K562 (cell line): ENCODE measurements around the gene UBR3. TPM values are rescaled to one million over a fixed set of nuclear protein-coding genes. Genes with fewer than 3 reads are reported as not detected.
A peak's percentile ranks its signal among the peaks of the same experiment; 100 is the strongest.

Experiments used
- ATF1 ChIP-seq, 2 experiments: fragments of 450-650 bp in 1 of 2; IDR thresholded peaks; 2 replicates each; pipeline ENCODE4 v1.6.1; 2016; ENCODE audit warnings: missing compliant biosample characterization in 1 of 2, missing genetic modification characterization in 1 of 2
- CREB1 ChIP-seq, 2 experiments: sonication (generic) in 1 of 2; formaldehyde crosslinking in 1 of 2; IDR thresholded peaks; 2 replicates each; pipeline versions ENCODE4 v1.6.1 to v1.8.0; 2012 to 2022; ENCODE audit warnings: inconsistent platforms in 1 of 2, mild to moderate bottlenecking in 1 of 2, missing genetic modification reagents in 1 of 2, moderate library complexity in 1 of 2
- HEY1 ChIP-seq: fragments of 250-450 bp; sonication (Bioruptor Pico); IDR thresholded peaks from 2 replicates; pipeline ENCODE4 v1.5.0; 2020; ENCODE audit warnings: mild to moderate bottlenecking, moderate library complexity, borderline replicate concordance
- PHF21A ChIP-seq: fragments of 450-650 bp; IDR thresholded peaks from 2 replicates; pipeline ENCODE4 v1.6.1; 2017; ENCODE audit warnings: low read depth, borderline replicate concordance
- POLR3G ChIP-seq: IDR thresholded peaks from 2 replicates; pipeline ENCODE4 v1.6.1; 2011; ENCODE audit not compliant: insufficient read length, insufficient replicate concordance; ENCODE audit errors: extremely low read depth
- TAL1 ChIP-seq: fragments of 450-650 bp; IDR thresholded peaks from 2 replicates; pipeline ENCODE4 v1.6.1; 2016; ENCODE audit warnings: mild to moderate bottlenecking
- ZNF592 ChIP-seq: fragments of 450-650 bp; IDR thresholded peaks from 2 replicates; pipeline ENCODE4 v1.6.1; 2017; ENCODE audit warnings: antibody characterized with exemption, mild to moderate bottlenecking
- polyA plus RNA-seq, 8 experiments: library from polyadenylated mRNA; depleted of rRNA in 4 of 8; stranded (reverse) in 5 of 8; unstranded in 3 of 8; fragments of >200 nt; fragmentation: Nextera tagmentation in 2 of 8; fragmentation: Illumina TruSeq in 1 of 8; extraction: Ambion mirVana in 2 of 8; extraction: Trizol in 1 of 8; gene quantifications; 2 replicates each; pipeline versions ENCODE4 v1.2.1 to v1.2.3, GENCODE V29; 2011 to 2014; ENCODE audit warnings: inconsistent platforms in 1 of 8, missing spikeins in 1 of 8
- total RNA-seq, 7 experiments: library from RNA; depleted of rRNA in 6 of 7; stranded (reverse); fragments of >200 nt in 6 of 7; fragmentation: Illumina TruSeq in 2 of 7; extraction: Trizol in 2 of 7; gene quantifications; 2 replicates each; pipeline versions ENCODE4 v1.2.1 to v1.2.3, GENCODE V29; 2011 to 2021; ENCODE audit warnings: low replicate concordance in 1 of 7
- TF ChIP-seq, protein P1 (sequence below), 2 experiments: fragments of 450-650 bp; formaldehyde crosslinking in 1 of 2; IDR thresholded peaks; 2 replicates each; pipeline versions ENCODE4 v1.4.0 to v1.6.1; 2014 to 2020; ENCODE audit warnings: mild to moderate bottlenecking in 2 of 2, borderline replicate concordance in 1 of 2, low read depth in 1 of 2
- TF ChIP-seq, protein P2 (sequence below): fragments of 250-450 bp; sonication (Bioruptor Pico); IDR thresholded peaks from 2 replicates; pipeline ENCODE4 v1.4.0; 2020; ENCODE audit warnings: mild to moderate bottlenecking, moderate library complexity

UBR3 gene
- total and polyA plus RNA-seq, 9 of the 15 experiments (the other 6 are each of a cell fraction or from before 2014, with no cell fraction given), result 14.4 to 63.5 (median 40.4) TPM

DNA sequence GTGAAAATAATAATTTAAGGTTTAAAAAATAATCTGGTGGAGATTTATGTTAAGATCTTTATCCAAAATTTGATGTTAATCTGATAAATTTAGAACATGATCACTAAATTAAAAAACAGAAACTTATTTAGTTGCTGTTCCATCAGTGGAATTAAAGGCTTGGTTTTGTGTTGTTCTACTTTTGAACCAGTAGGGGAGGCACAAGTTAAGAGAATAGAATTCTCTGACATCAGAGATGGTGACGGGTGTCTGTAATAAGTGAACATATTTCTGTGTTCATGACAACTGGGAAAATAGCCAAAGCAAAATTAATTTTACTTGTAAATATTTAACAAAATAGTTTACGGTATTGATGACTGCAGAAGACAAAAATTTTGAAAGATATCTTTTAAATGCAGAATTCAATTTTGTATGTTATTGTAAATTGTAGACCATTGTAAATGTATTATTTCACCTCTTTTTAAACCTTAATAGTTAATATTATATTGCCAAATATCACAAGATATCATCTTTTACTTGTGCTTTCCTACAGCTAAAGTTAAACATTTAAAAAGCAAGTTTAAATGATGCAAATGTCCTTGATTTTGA is 106.0 kb downstream of the UBR3 start (continued):
- TF ChIP-seq, protein P1, sequence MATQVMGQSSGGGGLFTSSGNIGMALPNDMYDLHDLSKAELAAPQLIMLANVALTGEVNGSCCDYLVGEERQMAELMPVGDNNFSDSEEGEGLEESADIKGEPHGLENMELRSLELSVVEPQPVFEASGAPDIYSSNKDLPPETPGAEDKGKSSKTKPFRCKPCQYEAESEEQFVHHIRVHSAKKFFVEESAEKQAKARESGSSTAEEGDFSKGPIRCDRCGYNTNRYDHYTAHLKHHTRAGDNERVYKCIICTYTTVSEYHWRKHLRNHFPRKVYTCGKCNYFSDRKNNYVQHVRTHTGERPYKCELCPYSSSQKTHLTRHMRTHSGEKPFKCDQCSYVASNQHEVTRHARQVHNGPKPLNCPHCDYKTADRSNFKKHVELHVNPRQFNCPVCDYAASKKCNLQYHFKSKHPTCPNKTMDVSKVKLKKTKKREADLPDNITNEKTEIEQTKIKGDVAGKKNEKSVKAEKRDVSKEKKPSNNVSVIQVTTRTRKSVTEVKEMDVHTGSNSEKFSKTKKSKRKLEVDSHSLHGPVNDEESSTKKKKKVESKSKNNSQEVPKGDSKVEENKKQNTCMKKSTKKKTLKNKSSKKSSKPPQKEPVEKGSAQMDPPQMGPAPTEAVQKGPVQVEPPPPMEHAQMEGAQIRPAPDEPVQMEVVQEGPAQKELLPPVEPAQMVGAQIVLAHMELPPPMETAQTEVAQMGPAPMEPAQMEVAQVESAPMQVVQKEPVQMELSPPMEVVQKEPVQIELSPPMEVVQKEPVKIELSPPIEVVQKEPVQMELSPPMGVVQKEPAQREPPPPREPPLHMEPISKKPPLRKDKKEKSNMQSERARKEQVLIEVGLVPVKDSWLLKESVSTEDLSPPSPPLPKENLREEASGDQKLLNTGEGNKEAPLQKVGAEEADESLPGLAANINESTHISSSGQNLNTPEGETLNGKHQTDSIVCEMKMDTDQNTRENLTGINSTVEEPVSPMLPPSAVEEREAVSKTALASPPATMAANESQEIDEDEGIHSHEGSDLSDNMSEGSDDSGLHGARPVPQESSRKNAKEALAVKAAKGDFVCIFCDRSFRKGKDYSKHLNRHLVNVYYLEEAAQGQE (IDR thresholded peaks at IDR 0.05; ENCODE audit: borderline replicate concordance), result peak; percentile 72; the same call in 1 of the 2 replicates
- TF ChIP-seq, protein P1 (CRISPR knock-in tag; IDR thresholded peaks at IDR 0.05; ENCODE audit: low read depth), result no peak
- peak; percentile 57; the same call in 1 of the 2 replicates for TF ChIP-seq CREB1 (IDR thresholded peaks at IDR 0.05)
- TF ChIP-seq CREB1 (CRISPR knock-in tag; IDR thresholded peaks at IDR 0.05), result peak; percentile 38; the same call in 1 of the 2 replicates
- TF ChIP-seq HEY1, result no peak
- TF ChIP-seq, protein P2, sequence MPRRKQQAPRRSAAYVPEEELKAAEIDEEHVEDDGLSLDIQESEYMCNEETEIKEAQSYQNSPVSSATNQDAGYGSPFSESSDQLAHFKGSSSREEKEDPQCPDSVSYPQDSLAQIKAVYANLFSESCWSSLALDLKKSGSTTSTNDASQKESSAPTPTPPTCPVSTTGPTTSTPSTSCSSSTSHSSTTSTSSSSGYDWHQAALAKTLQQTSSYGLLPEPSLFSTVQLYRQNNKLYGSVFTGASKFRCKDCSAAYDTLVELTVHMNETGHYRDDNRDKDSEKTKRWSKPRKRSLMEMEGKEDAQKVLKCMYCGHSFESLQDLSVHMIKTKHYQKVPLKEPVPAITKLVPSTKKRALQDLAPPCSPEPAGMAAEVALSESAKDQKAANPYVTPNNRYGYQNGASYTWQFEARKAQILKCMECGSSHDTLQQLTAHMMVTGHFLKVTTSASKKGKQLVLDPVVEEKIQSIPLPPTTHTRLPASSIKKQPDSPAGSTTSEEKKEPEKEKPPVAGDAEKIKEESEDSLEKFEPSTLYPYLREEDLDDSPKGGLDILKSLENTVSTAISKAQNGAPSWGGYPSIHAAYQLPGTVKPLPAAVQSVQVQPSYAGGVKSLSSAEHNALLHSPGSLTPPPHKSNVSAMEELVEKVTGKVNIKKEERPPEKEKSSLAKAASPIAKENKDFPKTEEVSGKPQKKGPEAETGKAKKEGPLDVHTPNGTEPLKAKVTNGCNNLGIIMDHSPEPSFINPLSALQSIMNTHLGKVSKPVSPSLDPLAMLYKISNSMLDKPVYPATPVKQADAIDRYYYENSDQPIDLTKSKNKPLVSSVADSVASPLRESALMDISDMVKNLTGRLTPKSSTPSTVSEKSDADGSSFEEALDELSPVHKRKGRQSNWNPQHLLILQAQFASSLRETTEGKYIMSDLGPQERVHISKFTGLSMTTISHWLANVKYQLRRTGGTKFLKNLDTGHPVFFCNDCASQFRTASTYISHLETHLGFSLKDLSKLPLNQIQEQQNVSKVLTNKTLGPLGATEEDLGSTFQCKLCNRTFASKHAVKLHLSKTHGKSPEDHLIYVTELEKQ (CRISPR knock-in tag), result no peak
- no peak for TF ChIP-seq ATF1 (CRISPR knock-in tag; IDR thresholded peaks at IDR 0.05)
- TF ChIP-seq ATF1 (tag; IDR thresholded peaks at IDR 0.05), result peak; percentile 87
- no peak for TF ChIP-seq POLR3G
- TF ChIP-seq PHF21A, result no peak
- TF ChIP-seq ZNF592, result peak; percentile 61; the same call in 1 of the 2 replicates
- 0 out of 2 replicates have a peak, but pooled peaks have one; percentile 3 for TF ChIP-seq TAL1
